ENCODE measurements around the gene CHCT1. TPM values are rescaled to one million over a fixed set of nuclear protein-coding genes. Genes with fewer than 3 reads are reported as not detected.

The CHCT1 gene
- total and polyA plus RNA-seq, 2 of the 8 experiments (the other 6 are each of a cell fraction or from before 2014, with no cell fraction given), result 0.06 TPM; not detected in 1

DNA sequence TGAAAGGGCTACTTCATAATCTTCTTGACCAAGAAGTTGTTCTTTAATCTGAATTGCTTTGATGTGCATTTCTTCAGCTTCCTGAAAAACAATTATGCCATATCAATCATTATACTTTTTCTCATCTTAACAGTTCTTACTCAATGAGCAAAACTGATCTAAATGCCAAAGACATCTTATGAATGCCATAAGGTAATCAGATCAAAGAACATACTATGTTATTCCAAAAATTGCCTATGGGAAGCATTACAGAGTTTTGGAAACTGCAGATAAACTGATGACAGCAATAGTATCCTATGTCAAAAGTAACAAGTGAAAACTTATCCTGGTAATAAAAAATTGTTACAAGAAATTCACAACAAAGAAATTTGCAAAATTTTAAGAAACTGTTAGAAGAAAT lies 29.7 kb downstream of the CHCT1 start:
- Histone ChIP-seq H3K79me1 (ENCODE audit: low read depth, low read length) (no peaks in the 10 kb centered on the region), H2BK12ac (ENCODE audit: low read depth, low read length) (no peak overlapping the region), H3K23me2 (ENCODE audit: low read depth, low read length) (no peaks in the 10 kb centered on the region), H2BK20ac (ENCODE audit: low read length) (no peak overlapping the region), H3K27ac (ENCODE audit: low read depth, low read length) (no peak overlapping the region), H3K4me1 (replicated peaks in 1 of 4; ENCODE audit: control insufficient read depth in 3 of 4, insufficient read depth in 4 of 4, low read length in 3 of 4) (no peaks in the 10 kb centered on the region), H3K36me3 (ENCODE audit: control insufficient read depth in 2 of 4, insufficient read depth in 4 of 4, low read length in 3 of 4) (peaks cover 2 to 41% (median 5%) of the 10 kb centered on the region in 4 experiments; a peak in 7 of 8 replicates), H3K79me2 (ENCODE audit: control insufficient read depth in 1 of 2, insufficient read depth in 2 of 2, low read length in 2 of 2) (no peaks in the 10 kb centered on the region), H4K8ac (ENCODE audit: extremely low read depth, insufficient read depth, low read length) (no peak overlapping the region), H2BK120ac (replicated peaks; ENCODE audit: low read depth, low read length) (no peak overlapping the region), H4K91ac (replicated peaks; ENCODE audit: insufficient read length, low read length) (no peak overlapping the region), H3K18ac (ENCODE audit: extremely low read depth, low read length) (no peak overlapping the region), H3K4me3 (ENCODE audit: extremely low read depth in 1 of 4, insufficient read depth in 2 of 4, low read depth in 3 of 4, low read length in 4 of 4) (no peak overlapping the region), H4K20me1 (replicated peaks in 1 of 2; ENCODE audit: control insufficient read depth in 1 of 2, insufficient read depth in 2 of 2, low read length in 2 of 2) (no peaks in the 10 kb centered on the region), H3K56ac (replicated peaks; ENCODE audit: insufficient read length, low read depth, low read length) (no peak overlapping the region), H4K5ac (ENCODE audit: insufficient read length, low read depth, low read length) (no peak overlapping the region), H3K27me3 (replicated peaks in 1 of 4; ENCODE audit: control insufficient read depth in 3 of 4, extremely low read depth in 1 of 4, insufficient read depth in 3 of 4, low read length in 3 of 4) (no peaks in the 10 kb centered on the region), H3K23ac (ENCODE audit: insufficient read length) (no peak overlapping the region), H2BK5ac (ENCODE audit: low read depth, low read length) (no peak overlapping the region), H3K9ac (replicated peaks in 1 of 4; ENCODE audit: extremely low read depth in 1 of 4, low read depth in 3 of 4, low read length in 3 of 4) (no peak overlapping the region), H3K9me3 (ENCODE audit: insufficient read depth in 2 of 2, low read depth in 1 of 2, low read length in 1 of 2) (no peaks in the 10 kb centered on the region), H3K4ac (replicated peaks; ENCODE audit: insufficient read length, low read depth, low read length) (no peak overlapping the region), H3K14ac (ENCODE audit: insufficient read length) (no peak overlapping the region), H2BK15ac (ENCODE audit: low read length) (no peak overlapping the region), H3K4me2 (ENCODE audit: insufficient read depth in 1 of 2, low read depth in 2 of 2, low read length in 2 of 2) (no peak overlapping the region), H2AFZ (ENCODE audit: low read length) (no peak overlapping the region), H2AK5ac (ENCODE audit: low read depth, low read length) (no peak overlapping the region)
- DNase-seq (ENCODE audit: low read depth in 1 of 2, low spot score in 2 of 2), result no peak
- POLR2A ChIA-PET (ENCODE audit: partially characterized antibody), result no interaction called here
- CTCF ChIA-PET (ENCODE audit: partially characterized antibody), result no interaction called here
- no peak for FAIRE-seq
- TF ChIP-seq SIRT6 (IDR thresholded peaks at IDR 0.05; ENCODE audit: low read length), result no peak
- TF ChIP-seq KDM4A (IDR thresholded peaks at IDR 0.05; ENCODE audit: low read depth, low read length, severe bottlenecking), result no peak
- TF ChIP-seq USF2 (IDR thresholded peaks at IDR 0.05; ENCODE audit: low read length), result no peak
- TF ChIP-seq HDAC2 (IDR thresholded peaks at IDR 0.05; ENCODE audit: borderline replicate concordance in 1 of 2, low read depth in 2 of 2, low read length in 2 of 2), result no peak
- no peak for TF ChIP-seq KDM5A (IDR thresholded peaks at IDR 0.05; ENCODE audit: low read length)
- TF ChIP-seq RFX5 (IDR thresholded peaks at IDR 0.05; ENCODE audit: borderline replicate concordance, low read depth, low read length), result no peak
- no peak for TF ChIP-seq CEBPB (IDR thresholded peaks at IDR 0.05; ENCODE audit: low read depth, low read length)
- TF ChIP-seq TEAD4 (IDR thresholded peaks at IDR 0.05; ENCODE audit: low read depth, low read length), result no peak
- no peak for TF ChIP-seq RNF2 (IDR thresholded peaks at IDR 0.05; ENCODE audit: borderline replicate concordance, low read depth, low read length, missing control alignments, poor library complexity, severe bottlenecking)
- TF ChIP-seq CHD1 (IDR thresholded peaks at IDR 0.05; ENCODE audit: low read depth, low read length), result no peak
- no peak for TF ChIP-seq RBBP5 (IDR thresholded peaks at IDR 0.05; ENCODE audit: borderline replicate concordance, low read depth, low read length)
- no peak for TF ChIP-seq PHF8 (conservative IDR thresholded peaks at IDR 0.05; ENCODE audit: low read depth, low read length)
- TF ChIP-seq FOSL1 (IDR thresholded peaks at IDR 0.05; ENCODE audit: insufficient read depth, low read depth, low read length), result no peak
- no peak for TF ChIP-seq GABPA (IDR thresholded peaks at IDR 0.05; ENCODE audit: borderline replicate concordance, insufficient read depth, low read length)

Measured in H1 (cell line).